Tibial nerve (tissue), 4 donors: Measurements from ENCODE around the gene HS3ST3B1.

Source experiments
- EP300 ChIP-seq, 2 donors: sonication (generic); formaldehyde crosslinking; IDR thresholded peaks; one replicate each; pipeline ENCODE4 v1.6.1; 2017; ENCODE audit warnings: antibody characterized with exemption in 2 of 2, mild to moderate bottlenecking in 1 of 2
- POLR2A ChIP-seq, 2 donors: fragments of 450-650 bp; IDR thresholded peaks; one replicate each; pipeline ENCODE4 v1.6.1; 2017; ENCODE audit warnings: antibody characterized with exemption in 2 of 2, mild to moderate bottlenecking in 2 of 2, moderate library complexity in 2 of 2
- TF ChIP-seq, protein P1 (sequence below), 5 experiments: fragments of 200-600 bp in 3 of 5; fragments of 450-650 bp in 2 of 5; sonication (generic) in 3 of 5; IDR thresholded peaks; one replicate each; pipeline ENCODE4 v1.5.1; 2016 to 2019; ENCODE audit warnings: antibody characterized with exemption in 5 of 5, mild to moderate bottlenecking in 3 of 5, moderate library complexity in 2 of 5

- TF ChIP-seq, protein P1, sequence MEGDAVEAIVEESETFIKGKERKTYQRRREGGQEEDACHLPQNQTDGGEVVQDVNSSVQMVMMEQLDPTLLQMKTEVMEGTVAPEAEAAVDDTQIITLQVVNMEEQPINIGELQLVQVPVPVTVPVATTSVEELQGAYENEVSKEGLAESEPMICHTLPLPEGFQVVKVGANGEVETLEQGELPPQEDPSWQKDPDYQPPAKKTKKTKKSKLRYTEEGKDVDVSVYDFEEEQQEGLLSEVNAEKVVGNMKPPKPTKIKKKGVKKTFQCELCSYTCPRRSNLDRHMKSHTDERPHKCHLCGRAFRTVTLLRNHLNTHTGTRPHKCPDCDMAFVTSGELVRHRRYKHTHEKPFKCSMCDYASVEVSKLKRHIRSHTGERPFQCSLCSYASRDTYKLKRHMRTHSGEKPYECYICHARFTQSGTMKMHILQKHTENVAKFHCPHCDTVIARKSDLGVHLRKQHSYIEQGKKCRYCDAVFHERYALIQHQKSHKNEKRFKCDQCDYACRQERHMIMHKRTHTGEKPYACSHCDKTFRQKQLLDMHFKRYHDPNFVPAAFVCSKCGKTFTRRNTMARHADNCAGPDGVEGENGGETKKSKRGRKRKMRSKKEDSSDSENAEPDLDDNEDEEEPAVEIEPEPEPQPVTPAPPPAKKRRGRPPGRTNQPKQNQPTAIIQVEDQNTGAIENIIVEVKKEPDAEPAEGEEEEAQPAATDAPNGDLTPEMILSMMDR (IDR thresholded peaks at IDR 0.05): no peak
- no peak for TF ChIP-seq POLR2A (IDR thresholded peaks at IDR 0.05)
- no peak for TF ChIP-seq EP300 (IDR thresholded peaks at IDR 0.05)
Measured at GRCh38 chr17:14372905-14373613, 72.2 kb downstream of the HS3ST3B1 start.
